CD4-positive, alpha-beta memory T cell (primary cell): Measurements from ENCODE around the gene NETO1. TPM values are rescaled to one million over a fixed set of nuclear protein-coding genes. Genes with fewer than 3 reads are reported as not detected.

Source experiments
- CTCF ChIA-PET: fragments of 350-600 bp; sonication (Branson Sonifier 250); formaldehyde crosslinking; loops from one replicate; lab custom pipeline; 2021; ENCODE audit warnings: inconsistent platforms; ENCODE audit not compliant: partially characterized antibody; lab: Charles Lee
- POLR2A ChIA-PET: fragments of 350-600 bp; sonication (Branson Sonifier 250); formaldehyde crosslinking; loops from one replicate; lab custom pipeline; 2021; ENCODE audit not compliant: partially characterized antibody; lab: Charles Lee
- DNase-seq, 5 donors: peaks; one replicate each; pipeline versions ENCODE4 v3.0.0 to v3.0.0-alpha.2; 2020 to 2022; ENCODE audit warnings: mixed read lengths in 1 of 5
- H3K27ac ChIP-seq: one replicate; pipeline ENCODE4 v1.7.0; 2013; ENCODE audit warnings: low read depth, low read length
- H3K27me3 ChIP-seq: 2 replicates; pipeline ENCODE4 v1.7.0; 2013; ENCODE audit warnings: mild to moderate bottlenecking, low read length, moderate library complexity; ENCODE audit not compliant: insufficient read depth
- H3K36me3 ChIP-seq: 2 replicates; pipeline ENCODE4 v1.7.0; 2013; ENCODE audit warnings: mild to moderate bottlenecking, low read length, moderate library complexity; ENCODE audit not compliant: insufficient read depth
- H3K4me1 ChIP-seq: 2 replicates; pipeline ENCODE4 v1.7.0; 2013; ENCODE audit warnings: mild to moderate bottlenecking, low read length, moderate library complexity; ENCODE audit not compliant: insufficient read depth
- H3K4me3 ChIP-seq, 2 donors: one replicate each; pipeline ENCODE4 v1.7.0; 2013; ENCODE audit warnings: low read length in 2 of 2, mild to moderate bottlenecking in 1 of 2
- H3K9me3 ChIP-seq, 2 donors: one replicate each; pipeline ENCODE4 v1.7.0; 2013; ENCODE audit warnings: low read length in 2 of 2, control low read depth in 1 of 2; ENCODE audit not compliant: control insufficient read depth in 1 of 2
- H3K27ac Mint-ChIP-seq, 7 donors: one replicate each; pipeline ENCODE4 v1.8.0; 2020 to 2021; ENCODE audit warnings: mixed read lengths in 7 of 7, mild to moderate bottlenecking in 6 of 7, inconsistent platforms in 3 of 7, moderate library complexity in 3 of 7
- H3K27me3 Mint-ChIP-seq, 2 donors: one replicate each; pipeline ENCODE4 v1.8.0; 2020 to 2021; ENCODE audit warnings: mixed read lengths in 2 of 2
- H3K36me3 Mint-ChIP-seq, 2 donors: one replicate each; pipeline ENCODE4 v1.8.0; 2020 to 2021; ENCODE audit warnings: mixed read lengths in 2 of 2, inconsistent platforms in 1 of 2, mild to moderate bottlenecking in 1 of 2
- H3K4me1 Mint-ChIP-seq, 4 donors: one replicate each; pipeline ENCODE4 v1.8.0; 2020 to 2021; ENCODE audit warnings: mixed read lengths in 4 of 4, mild to moderate bottlenecking in 1 of 4
- H3K4me3 Mint-ChIP-seq, 8 donors: one replicate each; pipeline ENCODE4 v1.8.0; 2020 to 2021; ENCODE audit warnings: mixed read lengths in 8 of 8, mild to moderate bottlenecking in 7 of 8, moderate library complexity in 6 of 8, inconsistent platforms in 3 of 8
- H3K9me3 Mint-ChIP-seq, 8 donors: one replicate each; pipeline ENCODE4 v1.8.0; 2020 to 2021; ENCODE audit warnings: mixed read lengths in 8 of 8, mild to moderate bottlenecking in 5 of 8, inconsistent platforms in 3 of 8, moderate library complexity in 1 of 8
- intact Hi-C: fragments of 100-400 bp; cut with micrococcal nuclease; formaldehyde crosslinking; loops from one replicate; pipeline ENCODE4 v1.15.1; 2023
- polyA plus RNA-seq, 2 donors: library from polyadenylated mRNA; unstranded; fragments of 300-500 nt; fragmentation: Illumina TruSeq; gene quantifications; one replicate each; pipeline ENCODE4 v1.2.3, GENCODE V29; 2021
- total RNA-seq, 2 experiments: library from RNA; stranded (reverse); gene quantifications; one replicate each; pipeline ENCODE4 v1.2.3, GENCODE V29; 2021

The NETO1 gene
- total and polyA plus RNA-seq, 4 experiments from 2014 or later: not detected

DNA sequence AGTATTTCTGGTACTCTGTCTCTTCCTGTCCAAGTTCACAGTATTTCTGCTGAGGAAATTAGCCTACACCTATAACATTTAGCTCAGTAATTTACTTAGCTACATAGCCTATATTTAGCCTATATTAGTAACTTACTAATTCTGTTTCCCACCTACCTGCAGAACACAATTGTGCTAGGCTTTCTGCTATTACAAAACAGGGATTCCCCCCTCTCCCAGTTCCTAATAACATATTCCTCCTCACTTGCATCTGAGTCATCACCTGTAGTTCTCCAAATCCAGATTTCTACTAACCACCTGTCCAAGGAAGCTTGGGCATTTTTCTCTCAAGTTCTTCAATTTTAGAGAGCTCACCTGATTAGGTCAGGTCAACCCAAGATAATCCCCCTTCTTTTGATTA, 94.9 kb downstream of the NETO1 start:
- no peaks in the 10 kb centered on the region for H3K4me1 ChIP-seq
- Mint-ChIP-seq H3K36me3 (no peaks in the 10 kb centered on the region), H3K4me1 (no peaks in the 10 kb centered on the region), H3K27me3 (no peaks in the 10 kb centered on the region), H3K4me3 (no peak overlapping the region), H3K9me3 (peaks cover 0 to 4% (median under 1%) of the 10 kb centered on the region in 8 donors), H3K27ac (no peak overlapping the region)
- POLR2A ChIA-PET: no interaction called here
- no peak overlapping the region for H3K27ac ChIP-seq
- H3K36me3 ChIP-seq: no peaks in the 10 kb centered on the region
- CTCF ChIA-PET: interaction anchor here (0.8 kb wide), 1 partner anchor 10 kb away, joined by 4 read pairs; no protein-coding TSS in a partner anchor
- no peak overlapping the region for H3K4me3 ChIP-seq
- no peaks in the 10 kb centered on the region for H3K9me3 ChIP-seq
- no peak for DNase-seq
- intact Hi-C loops: no loop called here
- H3K27me3 ChIP-seq: no peaks in the 10 kb centered on the region

DNA sequence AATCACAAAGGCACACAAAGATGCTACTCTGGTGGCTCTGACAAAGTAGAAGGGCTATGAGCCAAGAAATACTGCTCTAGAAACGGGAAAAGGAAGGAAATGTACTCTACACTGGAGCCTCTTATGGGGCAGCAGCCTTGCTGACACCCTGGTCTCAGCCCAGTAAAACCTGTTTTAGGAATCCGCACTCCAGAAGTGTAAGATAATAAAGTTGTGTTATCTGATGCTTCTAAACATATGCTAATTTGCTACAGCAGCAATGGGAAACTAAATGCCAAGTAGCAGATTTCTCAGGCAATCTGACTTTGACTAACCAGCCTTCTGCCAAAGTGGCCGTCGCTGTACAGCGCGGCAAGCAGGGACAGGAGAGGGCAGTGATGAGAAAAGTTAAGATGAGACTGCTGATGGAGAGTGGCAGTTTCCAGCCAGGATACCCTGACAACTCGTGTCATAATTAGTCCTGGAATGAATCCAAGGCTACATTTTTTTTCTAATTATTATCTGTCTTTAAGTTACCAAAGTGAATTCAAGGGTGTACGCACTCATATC, 99.0 kb downstream of the NETO1 start:
- Histone ChIP-seq H3K9me3 (no peaks in the 10 kb centered on the region), H3K36me3 (no peaks in the 10 kb centered on the region), H3K27ac (no peak overlapping the region), H3K4me3 (no peak overlapping the region), H3K4me1 (no peaks in the 10 kb centered on the region), H3K27me3 (no peaks in the 10 kb centered on the region)
- Mint-ChIP-seq H3K27me3 (no peaks in the 10 kb centered on the region), H3K9me3 (peaks cover 0 to 8% (median 0%) of the 10 kb centered on the region in 8 donors), H3K4me1 (no peaks in the 10 kb centered on the region), H3K36me3 (no peaks in the 10 kb centered on the region), H3K4me3 (no peak overlapping the region), H3K27ac (no peak overlapping the region)
- ChIA-PET POLR2A (no interaction called here), CTCF (no interaction called here)
- intact Hi-C loops: no loop called here
- DNase-seq: no peak

DNA sequence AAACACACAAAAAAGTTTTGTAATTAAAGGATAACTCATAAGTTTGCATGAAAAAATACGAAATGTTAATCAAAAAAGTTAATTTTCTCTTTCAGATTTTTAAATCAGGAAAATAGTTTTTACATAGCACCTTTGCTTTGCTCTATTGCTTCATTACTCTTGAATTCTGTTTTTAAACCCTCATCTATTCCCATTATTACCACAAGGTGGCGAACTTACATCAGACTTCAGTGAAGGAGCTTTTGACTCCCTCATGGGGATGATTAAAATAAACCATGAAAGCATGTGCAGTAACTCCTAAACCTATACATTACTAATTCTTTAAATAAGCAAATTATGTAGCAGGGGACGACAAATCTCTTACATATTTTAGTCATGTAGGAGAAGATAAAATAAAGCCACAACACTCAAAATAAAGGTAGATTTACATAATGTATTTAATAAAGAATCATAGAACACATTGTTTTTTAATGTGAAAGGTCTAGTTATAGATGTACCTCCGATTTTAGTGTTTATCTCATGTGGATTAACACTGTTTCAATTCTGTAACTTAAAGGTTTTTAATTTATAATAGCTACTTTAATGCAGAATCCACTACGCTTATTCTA, 105.2 kb downstream of the NETO1 start:
- intact Hi-C loops: no loop called here

DNA sequence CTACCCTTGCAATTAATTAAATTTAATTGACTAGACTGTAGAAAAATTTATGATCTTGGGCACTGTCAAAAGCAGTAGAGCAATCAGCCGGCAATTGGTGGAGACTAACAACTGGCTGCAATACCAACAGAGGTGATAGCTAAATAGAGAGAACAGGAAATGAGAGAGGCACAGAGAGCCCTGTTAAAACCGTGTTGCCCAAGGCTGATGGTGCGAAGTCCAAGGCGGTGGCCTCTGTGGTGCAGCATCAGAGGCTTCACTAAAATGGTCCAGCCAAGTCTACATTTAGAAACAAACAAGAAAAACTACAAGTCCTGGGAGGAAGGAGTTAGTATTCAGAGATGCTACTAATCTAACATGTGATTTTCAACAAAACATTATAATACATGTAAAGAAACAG, 115.6 kb downstream of the NETO1 start:
- H3K4me3 Mint-ChIP-seq: no peak overlapping the region
- Histone ChIP-seq H3K27me3 (no peaks in the 10 kb centered on the region), H3K27ac (no peak overlapping the region), H3K4me1 (no peaks in the 10 kb centered on the region), H3K9me3 (no peaks in the 10 kb centered on the region), H3K4me3 (no peak overlapping the region), H3K36me3 (no peaks in the 10 kb centered on the region)
- POLR2A ChIA-PET: no interaction called here
- no peak overlapping the region for H3K27ac Mint-ChIP-seq
- CTCF ChIA-PET: no interaction called here
- H3K4me1 Mint-ChIP-seq: no peaks in the 10 kb centered on the region
- no peak for DNase-seq
- no peaks in the 10 kb centered on the region for H3K27me3 Mint-ChIP-seq
- H3K36me3 Mint-ChIP-seq: no peaks in the 10 kb centered on the region
- H3K9me3 Mint-ChIP-seq: peaks cover 0 to 6% (median 1%) of the 10 kb centered on the region in 8 donors
- intact Hi-C loops: no loop called here

More for the DNA sequence above, 105.2 kb downstream of the NETO1 start:
- CTCF ChIA-PET: interaction anchor here (1.6 kb wide), 1 partner anchor 10 kb away, joined by 4 read pairs; no protein-coding TSS in a partner anchor
- Histone ChIP-seq H3K27ac (no peak overlapping the region), H3K9me3 (no peaks in the 10 kb centered on the region), H3K27me3 (no peaks in the 10 kb centered on the region), H3K4me1 (no peaks in the 10 kb centered on the region), H3K4me3 (no peak overlapping the region), H3K36me3 (no peaks in the 10 kb centered on the region)
- H3K4me3 Mint-ChIP-seq: no peak overlapping the region
- H3K4me1 Mint-ChIP-seq: no peaks in the 10 kb centered on the region
- H3K27me3 Mint-ChIP-seq: no peaks in the 10 kb centered on the region
- no peaks in the 10 kb centered on the region for H3K36me3 Mint-ChIP-seq
- peak in 2 of 5 donors; percentile 13 to 14 for DNase-seq
- POLR2A ChIA-PET: no interaction called here
- H3K9me3 Mint-ChIP-seq: peaks cover 0 to 5% (median 0%) of the 10 kb centered on the region in 8 donors
- no peak overlapping the region for H3K27ac Mint-ChIP-seq

DNA sequence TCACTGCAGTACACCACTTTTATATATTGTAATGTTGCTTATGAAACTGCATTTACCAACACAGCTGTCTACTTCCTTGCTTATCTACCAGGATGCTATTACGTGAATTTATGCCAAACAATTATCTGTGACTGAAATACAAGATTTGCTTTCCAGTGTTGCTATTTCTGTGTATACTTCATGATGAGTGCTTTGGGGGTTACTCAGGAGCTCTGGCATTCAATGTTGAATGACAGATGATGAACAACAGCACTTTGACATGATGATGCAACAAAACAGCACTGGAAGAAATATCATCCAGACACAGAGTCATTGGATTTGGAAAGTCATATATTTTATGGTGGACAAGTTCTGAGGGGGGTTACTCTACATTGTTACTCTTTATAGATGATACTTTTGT, 125.8 kb downstream of the NETO1 start:
- H3K9me3 Mint-ChIP-seq: peaks cover 0 to 3% (median 0%) of the 10 kb centered on the region in 8 donors
- H3K4me3 Mint-ChIP-seq: no peak overlapping the region
- H3K27me3 Mint-ChIP-seq: no peaks in the 10 kb centered on the region
- H3K36me3 Mint-ChIP-seq: no peaks in the 10 kb centered on the region
- H3K27me3 ChIP-seq: no peaks in the 10 kb centered on the region
- no peak for DNase-seq
- H3K27ac ChIP-seq: no peak overlapping the region
- H3K27ac Mint-ChIP-seq: no peak overlapping the region
- H3K4me1 ChIP-seq: no peaks in the 10 kb centered on the region
- H3K9me3 ChIP-seq: no peaks in the 10 kb centered on the region
- H3K4me1 Mint-ChIP-seq: no peaks in the 10 kb centered on the region
- H3K36me3 ChIP-seq: no peaks in the 10 kb centered on the region
- ChIA-PET POLR2A (no interaction called here), CTCF (no interaction called here)
- intact Hi-C loops: no loop called here
- H3K4me3 ChIP-seq: no peak overlapping the region

DNA sequence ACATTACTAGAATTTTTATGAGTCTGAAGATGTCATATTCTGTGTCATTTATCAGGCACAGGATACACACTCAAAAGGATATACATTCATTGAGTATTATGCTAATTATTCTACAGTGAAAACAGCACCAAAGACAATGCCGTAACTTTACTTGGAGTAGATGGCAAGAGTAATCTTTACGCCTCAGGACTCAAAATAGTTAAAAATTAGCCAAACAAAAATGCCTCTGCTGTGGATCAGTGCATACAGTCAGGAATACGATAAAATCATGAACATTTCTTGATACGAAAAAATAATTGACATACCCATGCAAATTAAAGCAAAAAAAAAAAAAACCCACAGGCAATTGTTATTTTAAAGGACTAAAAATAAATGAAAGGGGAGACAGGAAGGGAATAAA, 129.7 kb downstream of the NETO1 start:
- no peak overlapping the region for H3K27ac Mint-ChIP-seq
- ChIA-PET CTCF (no interaction called here), POLR2A (no interaction called here)
- Histone ChIP-seq H3K4me1 (no peaks in the 10 kb centered on the region), H3K4me3 (no peak overlapping the region), H3K9me3 (no peaks in the 10 kb centered on the region), H3K27ac (no peak overlapping the region), H3K36me3 (no peaks in the 10 kb centered on the region), H3K27me3 (no peaks in the 10 kb centered on the region)
- H3K9me3 Mint-ChIP-seq: peaks cover 0 to 5% (median 0%) of the 10 kb centered on the region in 8 donors
- intact Hi-C loops: no loop called here
- DNase-seq: no peak
- H3K27me3 Mint-ChIP-seq: no peaks in the 10 kb centered on the region
- H3K4me1 Mint-ChIP-seq: no peaks in the 10 kb centered on the region
- no peaks in the 10 kb centered on the region for H3K36me3 Mint-ChIP-seq
- H3K4me3 Mint-ChIP-seq: no peak overlapping the region

DNA sequence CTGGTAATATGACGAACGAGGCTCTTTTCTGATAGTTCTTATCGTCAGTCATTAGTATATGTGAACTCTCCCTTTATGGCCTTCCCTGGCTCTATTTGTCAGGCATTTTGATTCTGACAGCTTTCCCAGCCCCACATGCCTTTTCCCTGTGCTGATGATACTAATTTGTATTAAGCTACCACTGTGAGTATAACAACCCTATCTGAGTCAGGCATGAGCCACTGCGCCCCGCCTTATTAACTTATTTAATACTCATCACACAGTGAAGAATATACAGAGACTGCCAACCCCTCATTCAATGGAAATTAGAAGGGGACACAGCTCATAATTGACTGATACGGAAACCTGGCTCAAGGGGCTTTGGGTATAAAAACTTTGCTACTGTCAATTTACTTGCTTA, 140.0 kb downstream of the NETO1 start:
- no peak overlapping the region for H3K27ac ChIP-seq
- Mint-ChIP-seq H3K27me3 (no peaks in the 10 kb centered on the region), H3K4me3 (no peak overlapping the region), H3K36me3 (no peaks in the 10 kb centered on the region), H3K4me1 (no peaks in the 10 kb centered on the region), H3K9me3 (peaks cover 2 to 25% (median 4%) of the 10 kb centered on the region in 8 donors), H3K27ac (no peak overlapping the region)
- DNase-seq: no peak
- H3K4me1 ChIP-seq: no peaks in the 10 kb centered on the region
- POLR2A ChIA-PET: no interaction called here
- H3K4me3 ChIP-seq: no peak overlapping the region
- H3K36me3 ChIP-seq: no peaks in the 10 kb centered on the region
- intact Hi-C loops: no loop called here
- CTCF ChIA-PET: no interaction called here
- H3K9me3 ChIP-seq: no peaks in the 10 kb centered on the region
- H3K27me3 ChIP-seq: no peaks in the 10 kb centered on the region
